DND-41 (cell line): ENCODE data around the gene NRXN3.

ENCODE experiments used
- EZH2 ChIP-seq: IDR thresholded peaks from 3 replicates; pipeline ENCODE4 v1.6.1; 2012; ENCODE audit warnings: borderline replicate concordance, low read depth, mild to moderate bottlenecking, moderate library complexity, low read length, inconsistent platforms; ENCODE audit not compliant: severe bottlenecking
- TF ChIP-seq, protein P1 (sequence below): IDR thresholded peaks from 2 replicates; pipeline ENCODE4 v1.5.1; 2012; ENCODE audit warnings: borderline replicate concordance, low read length, moderate library complexity, mild to moderate bottlenecking; ENCODE audit not compliant: poor library complexity, severe bottlenecking; ENCODE audit errors: extremely low read depth

DNA sequence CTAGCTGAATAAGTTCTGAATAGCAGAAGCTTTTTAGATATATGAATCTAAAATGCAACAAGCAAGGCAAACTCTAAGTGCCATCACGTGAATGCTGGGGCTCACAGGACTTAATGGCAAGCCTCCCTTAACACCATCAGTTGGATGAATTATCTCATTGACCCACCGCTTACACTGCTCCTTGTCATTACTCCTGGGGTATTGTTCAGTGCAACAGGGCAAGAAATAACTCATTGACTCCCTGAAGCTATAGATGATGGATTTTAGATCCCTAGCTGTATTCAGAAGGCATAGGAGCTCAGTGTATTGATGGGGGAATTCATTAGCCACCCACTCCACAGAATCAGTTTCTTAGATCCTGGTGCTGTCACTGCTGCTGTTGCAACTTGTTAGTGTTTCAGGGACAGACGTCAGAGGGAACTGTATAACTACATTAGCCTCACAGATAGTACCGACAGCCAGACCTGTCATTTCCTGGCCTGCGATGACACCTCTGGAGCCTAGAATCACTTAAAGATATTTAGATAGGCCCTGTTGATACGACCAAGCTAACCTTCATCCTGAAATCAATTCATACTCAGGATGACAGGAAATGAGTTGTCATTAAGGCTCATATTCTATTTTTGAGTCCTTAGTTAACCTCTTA lies 1305.8 kb downstream of the NRXN3 start:
- TF ChIP-seq, protein P1, sequence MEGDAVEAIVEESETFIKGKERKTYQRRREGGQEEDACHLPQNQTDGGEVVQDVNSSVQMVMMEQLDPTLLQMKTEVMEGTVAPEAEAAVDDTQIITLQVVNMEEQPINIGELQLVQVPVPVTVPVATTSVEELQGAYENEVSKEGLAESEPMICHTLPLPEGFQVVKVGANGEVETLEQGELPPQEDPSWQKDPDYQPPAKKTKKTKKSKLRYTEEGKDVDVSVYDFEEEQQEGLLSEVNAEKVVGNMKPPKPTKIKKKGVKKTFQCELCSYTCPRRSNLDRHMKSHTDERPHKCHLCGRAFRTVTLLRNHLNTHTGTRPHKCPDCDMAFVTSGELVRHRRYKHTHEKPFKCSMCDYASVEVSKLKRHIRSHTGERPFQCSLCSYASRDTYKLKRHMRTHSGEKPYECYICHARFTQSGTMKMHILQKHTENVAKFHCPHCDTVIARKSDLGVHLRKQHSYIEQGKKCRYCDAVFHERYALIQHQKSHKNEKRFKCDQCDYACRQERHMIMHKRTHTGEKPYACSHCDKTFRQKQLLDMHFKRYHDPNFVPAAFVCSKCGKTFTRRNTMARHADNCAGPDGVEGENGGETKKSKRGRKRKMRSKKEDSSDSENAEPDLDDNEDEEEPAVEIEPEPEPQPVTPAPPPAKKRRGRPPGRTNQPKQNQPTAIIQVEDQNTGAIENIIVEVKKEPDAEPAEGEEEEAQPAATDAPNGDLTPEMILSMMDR: no peak
- no peak for TF ChIP-seq EZH2
